Natural killer cell (primary cell): ENCODE measurements around the gene ABCB1. TPM values are rescaled to one million over a fixed set of nuclear protein-coding genes. Genes with fewer than 3 reads are reported as not detected.

Experiments used
- ATAC-seq, 3 donors: fragments of 150-1000 bp in 2 of 3; fragments of 200-7000 bp in 1 of 3; cut with Tn5 transposase; 1 replicate in 1 of 3; 2 replicates in 2 of 3; pipeline ENCODE4 v1.10.0; 2021; ENCODE audit warnings: mild to moderate bottlenecking in 2 of 3, moderate library complexity in 2 of 3
- DNase-seq, 2 donors: peaks; one replicate each; pipeline versions ENCODE4 v3.0.0 to v3.0.0-alpha.2; 2013 to 2021; ENCODE audit warnings: mixed read lengths in 1 of 2
- H3K27ac ChIP-seq: one replicate; pipeline ENCODE4 v1.5.1; 2013; ENCODE audit warnings: mild to moderate bottlenecking, low read length
- H3K27me3 ChIP-seq: one replicate; pipeline ENCODE4 v1.6.1; 2013; ENCODE audit warnings: low read length; ENCODE audit not compliant: control insufficient read depth, insufficient read depth
- H3K36me3 ChIP-seq: one replicate; pipeline ENCODE4 v1.6.1; 2013; ENCODE audit warnings: low read length; ENCODE audit not compliant: control insufficient read depth, insufficient read depth
- H3K4me1 ChIP-seq: one replicate; pipeline ENCODE4 v1.6.1; 2013; ENCODE audit warnings: low read length; ENCODE audit not compliant: control insufficient read depth, insufficient read depth
- H3K4me3 ChIP-seq: one replicate; pipeline ENCODE4 v1.5.1; 2013; ENCODE audit warnings: low read length
- H3K9me3 ChIP-seq: one replicate; pipeline ENCODE4 v1.6.1; 2013; ENCODE audit warnings: low read length; ENCODE audit not compliant: control insufficient read depth, insufficient read depth
- H3K27ac Mint-ChIP-seq, 2 donors: one replicate each; pipeline ENCODE4 v1.8.0; 2022; ENCODE audit warnings: mild to moderate bottlenecking in 2 of 2, mixed read lengths in 2 of 2, moderate library complexity in 1 of 2
- H3K27me3 Mint-ChIP-seq, 2 donors: one replicate each; pipeline ENCODE4 v1.8.0; 2022; ENCODE audit warnings: low read depth in 2 of 2, mixed read lengths in 2 of 2
- H3K36me3 Mint-ChIP-seq: one replicate; pipeline ENCODE4 v1.8.0; 2022; ENCODE audit warnings: mixed read lengths
- H3K4me1 Mint-ChIP-seq, 2 donors: one replicate each; pipeline ENCODE4 v1.8.0; 2022; ENCODE audit warnings: mixed read lengths in 2 of 2
- H3K4me3 Mint-ChIP-seq: one replicate; pipeline ENCODE4 v1.8.0; 2022; ENCODE audit warnings: mild to moderate bottlenecking, moderate library complexity, mixed read lengths
- H3K9me3 Mint-ChIP-seq, 2 donors: one replicate each; pipeline ENCODE4 v1.8.0; 2022; ENCODE audit warnings: mixed read lengths in 2 of 2
- CTCF ChIP-seq: fragments of 200-600 bp; IDR thresholded peaks from one replicate; pipeline ENCODE4 v1.8.0; 2022; ENCODE audit warnings: antibody characterized with exemption
- WGBS: methylation state at CpG from one replicate; pipeline ENCODE4 v1.1.7; 2013; ENCODE audit warnings: missing lambda C conversion rate; ENCODE audit not compliant: insufficient coverage; 5-methylcytosine and 5-hydroxymethylcytosine counted together
- intact Hi-C: fragments of 100-400 bp; cut with micrococcal nuclease; formaldehyde crosslinking; loops from one replicate; pipeline ENCODE4 v1.14.2; 2022
- total RNA-seq, 4 donors: library from RNA; stranded (reverse); fragments of 120-200 nt in 1 of 4; gene quantifications; one replicate each; pipeline versions ENCODE4 v1.2.3 to v1.2.4, GENCODE V29; 2013 to 2022

Gene ABCB1
- total RNA-seq, 3 donors from 2014 or later (not counting 1 experiment from before 2014, with no cell fraction given): 62.8 to 99.5 (median 81.4) TPM

- TF ChIP-seq CTCF: no peak
- no peaks in the 10 kb centered on the region for H3K9me3 Mint-ChIP-seq
- Histone ChIP-seq H3K4me3 (no peak overlapping the region), H3K36me3 (peaks cover 13% of the 10 kb centered on the region), H3K27me3 (no peaks in the 10 kb centered on the region), H3K4me1 (no peaks in the 10 kb centered on the region), H3K27ac (no peak overlapping the region), H3K9me3 (no peaks in the 10 kb centered on the region)
- WGBS: 86% methylated on average over 1 of the region's 1 CpG
- ATAC-seq: no peak
- no peaks in the 10 kb centered on the region for H3K27me3 Mint-ChIP-seq
- no peak overlapping the region for H3K4me3 Mint-ChIP-seq
- intact Hi-C loops: no loop called here
- peaks cover 29 to 31% of the 10 kb centered on the region in 2 donors for H3K4me1 Mint-ChIP-seq
- H3K36me3 Mint-ChIP-seq: no peaks in the 10 kb centered on the region
- DNase-seq: no peak
- H3K27ac Mint-ChIP-seq: no peak overlapping the region
These were observed 30.5 kb downstream of the ABCB1 start for GRCh38 chr7:87570178-87570577.

GRCh38 chr7:87567052-87567451, 33.6 kb downstream of the ABCB1 start:
- peaks cover 18 to 24% of the 10 kb centered on the region in 2 donors for H3K4me1 Mint-ChIP-seq
- no peaks in the 10 kb centered on the region for H3K27me3 Mint-ChIP-seq
- intact Hi-C loops: no loop called here
- H3K27me3 ChIP-seq: no peaks in the 10 kb centered on the region
- WGBS: no CpG with 5 or more reads among the region's 1 CpG
- no peak overlapping the region for H3K4me3 Mint-ChIP-seq
- peaks cover 5% of the 10 kb centered on the region for H3K4me1 ChIP-seq
- no peaks in the 10 kb centered on the region for H3K9me3 ChIP-seq
- no peak overlapping the region for H3K27ac ChIP-seq
- peaks cover 9% of the 10 kb centered on the region for H3K36me3 Mint-ChIP-seq
- DNase-seq (no peak), ATAC-seq (no peak)
- no peak overlapping the region for H3K4me3 ChIP-seq
- no peak for TF ChIP-seq CTCF
- H3K9me3 Mint-ChIP-seq: no peaks in the 10 kb centered on the region
- H3K27ac Mint-ChIP-seq: no peak overlapping the region
- H3K36me3 ChIP-seq: peaks cover 15% of the 10 kb centered on the region

GRCh38 chr7:87566311-87566900, 34.3 kb downstream of the ABCB1 start:
- 94% methylated on average over 6 of the region's 6 CpGs for WGBS

More at GRCh38 chr7:87566311-87566900, 34.3 kb downstream of the ABCB1 start:
- ATAC-seq: no peak
- intact Hi-C loops: no loop called here
- Histone ChIP-seq H3K36me3 (peaks cover 15% of the 10 kb centered on the region), H3K9me3 (no peaks in the 10 kb centered on the region), H3K27ac (no peak overlapping the region), H3K4me3 (no peak overlapping the region), H3K27me3 (no peaks in the 10 kb centered on the region), H3K4me1 (peaks cover 5% of the 10 kb centered on the region)
- Mint-ChIP-seq H3K36me3 (peaks cover 9% of the 10 kb centered on the region), H3K27me3 (no peaks in the 10 kb centered on the region), H3K4me3 (no peak overlapping the region), H3K4me1 (peaks cover 13 to 20% of the 10 kb centered on the region in 2 donors), H3K9me3 (no peaks in the 10 kb centered on the region), H3K27ac (no peak overlapping the region)
- no peak for DNase-seq
- no peak for TF ChIP-seq CTCF
